Neural cell (in vitro differentiated cells): Measurements from ENCODE around the gene OBSL1. TPM values are rescaled to one million over a fixed set of nuclear protein-coding genes. Genes with fewer than 3 reads are reported as not detected.

Experiments
- H2AFZ ChIP-seq: fragments of 200-600, 300-800 bp; sonication (generic), shearing (Covaris generic); 2 replicates; pipeline ENCODE4 v1.6.0; 2014; ENCODE audit warnings: low read depth, mild to moderate bottlenecking, antibody characterized with exemption, low read length, moderate library complexity
- H3F3A ChIP-seq: fragments of 200-600 bp; shearing (Covaris generic); 2 replicates; pipeline ENCODE4 v1.6.1; 2016; ENCODE audit warnings: mild to moderate bottlenecking, moderate library complexity, mixed read lengths, antibody characterized with exemption, low read length; ENCODE audit not compliant: insufficient read depth, poor library complexity, severe bottlenecking
- H3K27ac ChIP-seq: fragments of 200-600, 300-800 bp; sonication (generic), shearing (Covaris generic); 2 replicates; pipeline ENCODE4 v1.5.1; 2014; ENCODE audit warnings: mild to moderate bottlenecking, low read length, moderate library complexity
- H3K27me3 ChIP-seq: fragments of 300-800, 200-600 bp; sonication (generic), shearing (Covaris generic); 2 replicates; pipeline ENCODE4 v1.6.0; 2014; ENCODE audit warnings: mild to moderate bottlenecking, low read depth, low read length, moderate library complexity; ENCODE audit not compliant: insufficient read depth
- H3K36me3 ChIP-seq: fragments of 300-800, 200-600 bp; sonication (generic), shearing (Covaris generic); 2 replicates; pipeline ENCODE4 v1.5.1; 2014; ENCODE audit warnings: mild to moderate bottlenecking, antibody characterized with exemption, low read length, moderate library complexity; ENCODE audit not compliant: insufficient read depth
- H3K4me2 ChIP-seq: fragments of 300-800, 200-600 bp; sonication (generic), shearing (Covaris generic); 2 replicates; pipeline ENCODE4 v1.6.0; 2014; ENCODE audit warnings: mild to moderate bottlenecking, low read length
- H3K4me3 ChIP-seq: fragments of 300-800, 200-600 bp; sonication (generic), shearing (Covaris generic); 2 replicates; pipeline ENCODE4 v1.5.1; 2014; ENCODE audit warnings: mild to moderate bottlenecking, low read length, moderate library complexity
- H3K79me2 ChIP-seq: fragments of 200-600 bp; shearing (Covaris generic); replicated peaks from 2 replicates; pipeline ENCODE4 v1.6.0; 2014; ENCODE audit warnings: mild to moderate bottlenecking, low read length, moderate library complexity; ENCODE audit not compliant: insufficient read depth
- H3K9ac ChIP-seq: fragments of 300-800, 200-600 bp; sonication (generic), shearing (Covaris generic); 2 replicates; pipeline ENCODE4 v1.6.1; 2016; ENCODE audit warnings: mild to moderate bottlenecking, low read length, mixed read lengths
- H3K9me2 ChIP-seq: fragments of 200-600 bp; shearing (Covaris generic); 2 replicates; pipeline ENCODE4 v1.6.1; 2016; ENCODE audit warnings: mild to moderate bottlenecking, low read length, mixed read lengths; ENCODE audit not compliant: insufficient read depth
- H3K9me3 ChIP-seq: fragments of 200-600, 300-800 bp; sonication (generic), shearing (Covaris generic); 2 replicates; pipeline ENCODE4 v1.6.1; 2016; ENCODE audit warnings: mild to moderate bottlenecking, mixed run types, low read length, moderate library complexity, mixed read lengths
- H4K20me1 ChIP-seq: fragments of 200-600 bp; shearing (Covaris generic); 2 replicates; pipeline ENCODE4 v1.6.1; 2016; ENCODE audit warnings: mild to moderate bottlenecking, mixed run types; ENCODE audit not compliant: insufficient read depth
- CTCF ChIP-seq: fragments of 450-650 bp; IDR thresholded peaks from 2 replicates; pipeline ENCODE4 v1.5.1; 2014; ENCODE audit warnings: antibody characterized with exemption, mild to moderate bottlenecking, moderate library complexity; ENCODE audit not compliant: poor library complexity, severe bottlenecking
- EP300 ChIP-seq: fragments of 450-650 bp; conservative IDR thresholded peaks from 2 replicates; pipeline ENCODE4 v1.6.1; 2014; ENCODE audit warnings: antibody characterized with exemption, mild to moderate bottlenecking, moderate library complexity; ENCODE audit not compliant: poor library complexity, severe bottlenecking
- EZH2 ChIP-seq: fragments of 200-600, 300-800 bp; shearing (Covaris generic), sonication (generic); IDR thresholded peaks from 2 replicates; pipeline ENCODE4 v1.6.1; 2014; ENCODE audit warnings: antibody characterized with exemption, low read length, borderline replicate concordance, mild to moderate bottlenecking; ENCODE audit not compliant: insufficient read depth, poor library complexity, severe bottlenecking
- MXI1 ChIP-seq: fragments of 450-650 bp; conservative IDR thresholded peaks from 2 replicates; pipeline ENCODE4 v1.6.1; 2014; ENCODE audit warnings: antibody characterized with exemption, mild to moderate bottlenecking; ENCODE audit not compliant: poor library complexity, severe bottlenecking
- POLR2AphosphoS5 ChIP-seq: IDR thresholded peaks from 2 replicates; pipeline ENCODE4 v1.6.1; 2012
- RAD21 ChIP-seq: fragments of 450-650 bp; conservative IDR thresholded peaks from 2 replicates; pipeline ENCODE4 v1.6.1; 2014; ENCODE audit warnings: antibody characterized with exemption, mild to moderate bottlenecking, moderate library complexity
- REST ChIP-seq: IDR thresholded peaks from 2 replicates; pipeline ENCODE4 v1.6.1; 2012; ENCODE audit warnings: borderline replicate concordance
- SMC3 ChIP-seq: fragments of 450-650 bp; conservative IDR thresholded peaks from 2 replicates; pipeline ENCODE4 v1.6.1; 2014; ENCODE audit warnings: antibody characterized with exemption, mild to moderate bottlenecking, moderate library complexity; ENCODE audit not compliant: poor library complexity
- TAF1 ChIP-seq: IDR thresholded peaks from 2 replicates; pipeline ENCODE4 v1.6.1; 2012; ENCODE audit warnings: low read depth
- polyA plus RNA-seq: library from polyadenylated mRNA; depleted of rRNA; stranded (reverse); fragments of >200 nt; gene quantifications from 2 replicates; pipeline ENCODE4 v1.2.3, GENCODE V29; 2014

The OBSL1 gene
- polyA plus RNA-seq, 1 donor from 2014 or later = 59.7 TPM

DNA sequence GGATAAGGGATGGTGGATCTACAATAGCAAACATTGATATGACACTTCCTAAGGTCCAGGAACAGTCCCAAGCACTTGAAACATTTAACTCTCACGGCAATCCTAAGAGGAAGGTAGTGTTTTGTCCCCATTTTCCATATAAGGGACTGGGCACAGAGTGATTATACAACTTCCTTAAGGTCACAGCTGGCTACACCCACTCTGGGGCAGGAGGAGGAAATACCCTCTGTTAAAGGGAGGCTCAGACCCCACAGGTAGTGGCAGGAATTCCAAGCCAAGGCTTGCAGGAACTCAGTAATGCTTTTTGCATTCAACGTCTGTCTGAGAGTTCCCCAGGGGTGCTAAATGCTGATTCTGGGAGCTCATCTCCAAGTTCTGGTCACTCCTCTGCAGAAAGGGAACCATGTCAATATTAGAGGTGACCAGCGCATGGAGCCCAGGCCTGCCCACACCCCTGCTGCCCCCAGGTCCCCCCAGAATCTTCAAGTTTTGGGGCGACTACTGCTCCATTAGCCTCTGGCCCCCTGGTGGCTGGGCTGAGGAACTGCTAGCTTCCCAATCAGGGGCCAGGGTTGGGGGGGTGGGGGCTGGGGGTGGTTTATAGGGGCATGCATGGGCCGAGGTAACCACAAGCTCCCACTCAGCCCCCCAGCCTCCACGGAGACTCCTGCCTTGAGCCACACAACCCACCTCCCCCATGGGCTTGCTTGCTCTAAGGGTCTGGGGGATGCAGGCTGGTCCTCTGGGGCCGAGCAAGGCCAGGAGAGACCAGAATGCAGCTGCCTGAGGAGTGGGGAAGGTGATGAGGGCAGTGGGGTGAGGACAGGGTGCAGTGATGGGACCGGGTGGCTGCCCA lies 11.1 kb downstream of the OBSL1 start:
- no peaks in the 10 kb centered on the region for H3K79me2 ChIP-seq
- H3K9me2 ChIP-seq = no peaks in the 10 kb centered on the region
- TF ChIP-seq CTCF (peak; percentile 26), EP300 (no peak), RAD21 (no peak)
- H3K4me3 ChIP-seq = no peak overlapping the region
- no peaks in the 10 kb centered on the region for H3K36me3 ChIP-seq
- H3K9me3 ChIP-seq = no peaks in the 10 kb centered on the region
- no peaks in the 10 kb centered on the region for H3K27me3 ChIP-seq
- no peaks in the 10 kb centered on the region for H3F3A ChIP-seq
- H3K27ac ChIP-seq = no peak overlapping the region
- H3K4me2 ChIP-seq = no peak overlapping the region
- no peaks in the 10 kb centered on the region for H4K20me1 ChIP-seq
- H2AFZ ChIP-seq = no peak overlapping the region
- no peak overlapping the region for H3K9ac ChIP-seq

DNA sequence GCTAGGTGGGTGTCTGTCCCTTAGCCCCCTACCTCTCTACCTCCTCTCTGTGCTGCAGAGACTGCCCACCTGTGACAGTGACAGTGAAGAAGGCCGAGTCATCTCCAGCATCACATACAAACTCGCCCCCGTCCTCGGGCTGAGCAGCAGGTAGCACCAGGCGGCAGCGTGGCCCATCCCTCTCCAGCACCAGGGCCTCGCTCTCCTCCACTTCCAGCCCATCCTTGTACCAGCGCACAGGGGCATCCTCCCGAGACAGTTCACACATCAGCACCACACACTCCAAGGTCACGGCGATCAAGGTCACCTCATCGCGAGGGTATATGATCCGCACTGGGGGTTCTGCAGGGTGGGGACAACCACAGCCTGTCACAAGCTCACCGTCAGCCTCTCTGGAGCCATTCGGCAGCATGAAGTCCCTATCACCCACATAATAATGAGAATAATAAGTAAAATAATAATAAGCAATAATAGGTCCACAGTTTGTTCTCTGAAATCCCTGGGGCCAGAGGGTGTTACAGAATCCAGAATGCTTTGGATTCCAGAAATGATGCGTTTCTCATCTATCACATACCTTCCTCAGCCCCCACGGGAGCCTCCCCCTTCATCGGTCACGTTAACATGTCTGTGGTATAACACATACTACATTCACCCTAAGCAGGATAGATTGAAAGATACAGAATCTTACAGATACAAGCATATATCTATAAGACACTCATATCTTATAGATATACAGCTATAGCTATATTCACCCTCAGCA lies 12.0 kb downstream of the OBSL1 start:
- no peaks in the 10 kb centered on the region for H3K9me3 ChIP-seq
- no peaks in the 10 kb centered on the region for H3K9me2 ChIP-seq
- H3K27me3 ChIP-seq = no peaks in the 10 kb centered on the region
- no peaks in the 10 kb centered on the region for H3K79me2 ChIP-seq
- H3F3A ChIP-seq = no peaks in the 10 kb centered on the region
- no peak overlapping the region for H2AFZ ChIP-seq
- H4K20me1 ChIP-seq = no peaks in the 10 kb centered on the region
- H3K36me3 ChIP-seq = no peaks in the 10 kb centered on the region
- no peak overlapping the region for H3K4me2 ChIP-seq
- no peak for TF ChIP-seq EZH2
- TF ChIP-seq REST = no peak
- TF ChIP-seq EP300 = no peak
- no peak for TF ChIP-seq SMC3
- TF ChIP-seq MXI1 = no peak
- TF ChIP-seq RAD21 = no peak
- no peak for TF ChIP-seq TAF1
- no peak for TF ChIP-seq POLR2AphosphoS5
- TF ChIP-seq CTCF = no peak
- no peak overlapping the region for H3K9ac ChIP-seq
- H3K4me3 ChIP-seq = no peak overlapping the region
- H3K27ac ChIP-seq = no peak overlapping the region
